CD14-positive monocyte (primary cell): ENCODE results near the gene TMEM218. TPM values are rescaled to one million over a fixed set of nuclear protein-coding genes. Genes with fewer than 3 reads are reported as not detected.

Experiments used
- DNase-seq, 3 donors: peaks; one replicate each; pipeline ENCODE4 v3.0.0-alpha.2; 2011 to 2022
- H2AFZ ChIP-seq: 2 replicates; pipeline ENCODE4 v1.6.0; 2012; ENCODE audit warnings: mild to moderate bottlenecking, low read depth, low read length, inconsistent platforms; ENCODE audit not compliant: insufficient read depth, poor library complexity, severe bottlenecking
- H3K27ac ChIP-seq, 2 donors: 1 replicate in 1 of 2; 2 replicates in 1 of 2; pipeline ENCODE4 v1.5.1; 2012 to 2013; ENCODE audit warnings: low read length in 2 of 2, control low read depth in 1 of 2, inconsistent platforms in 1 of 2, low read depth in 1 of 2, mild to moderate bottlenecking in 1 of 2
- H3K27me3 ChIP-seq, 2 donors: one replicate each; pipeline versions ENCODE4 v1.6.0 to v1.6.1; 2011 to 2013; ENCODE audit warnings: low read length in 2 of 2; ENCODE audit not compliant: control insufficient read depth in 2 of 2, insufficient read depth in 2 of 2
- H3K36me3 ChIP-seq, 2 donors: replicated peaks in 1 of 2; 1 replicate in 1 of 2; 2 replicates in 1 of 2; pipeline versions ENCODE4 v1.5.1 to v1.6.1; 2012 to 2013; ENCODE audit warnings: low read length in 2 of 2, control low read depth in 1 of 2, inconsistent platforms in 1 of 2, mild to moderate bottlenecking in 1 of 2; ENCODE audit not compliant: insufficient read depth in 2 of 2, control insufficient read depth in 1 of 2
- H3K4me1 ChIP-seq, 2 donors: 1 replicate in 1 of 2; 2 replicates in 1 of 2; pipeline versions ENCODE4 v1.5.1 to v1.6.1; 2012 to 2013; ENCODE audit warnings: low read length in 2 of 2, control low read depth in 1 of 2, inconsistent platforms in 1 of 2, mild to moderate bottlenecking in 1 of 2, moderate library complexity in 1 of 2; ENCODE audit not compliant: insufficient read depth in 2 of 2, control insufficient read depth in 1 of 2
- H3K4me2 ChIP-seq: replicated peaks from 2 replicates; pipeline ENCODE3; 2012; ENCODE audit warnings: low read length, moderate library complexity, mild to moderate bottlenecking; ENCODE audit not compliant: poor library complexity, severe bottlenecking; ENCODE audit errors: extremely low read depth
- H3K4me3 ChIP-seq, 3 experiments: fragments of 200-600 bp in 1 of 3; sonication (generic) in 1 of 3; replicated peaks in 1 of 3; 1 replicate in 2 of 3; 2 replicates in 1 of 3; pipeline ENCODE4 v1.5.1; 2011 to 2013; ENCODE audit warnings: low read length in 3 of 3, mild to moderate bottlenecking in 3 of 3, control low read depth in 2 of 3, low read depth in 2 of 3, inconsistent platforms in 1 of 3, moderate library complexity in 1 of 3
- H3K79me2 ChIP-seq: 2 replicates; pipeline ENCODE4 v1.6.0; 2012; ENCODE audit warnings: mild to moderate bottlenecking, control low read depth, inconsistent platforms, low read length, moderate library complexity; ENCODE audit not compliant: insufficient read depth
- H3K9ac ChIP-seq: 2 replicates; pipeline ENCODE4 v1.6.0; 2017; ENCODE audit warnings: low read length, mild to moderate bottlenecking; ENCODE audit not compliant: insufficient read depth, poor library complexity, severe bottlenecking
- H3K9me3 ChIP-seq, 2 donors: replicated peaks in 1 of 2; 1 replicate in 1 of 2; 2 replicates in 1 of 2; pipeline versions ENCODE4 v1.5.1 to v1.6.1; 2012 to 2013; ENCODE audit warnings: low read length in 2 of 2, control low read depth in 1 of 2; ENCODE audit not compliant: control insufficient read depth in 1 of 2, insufficient read depth in 1 of 2
- H4K20me1 ChIP-seq: 2 replicates; pipeline ENCODE4 v1.6.0; 2012; ENCODE audit warnings: mild to moderate bottlenecking, low read length, control low read depth, moderate library complexity; ENCODE audit not compliant: insufficient read depth
- H3K27ac Mint-ChIP-seq, 7 donors: one replicate each; pipeline ENCODE4 v1.8.0; 2020; ENCODE audit warnings: mild to moderate bottlenecking in 7 of 7, mixed read lengths in 7 of 7, moderate library complexity in 6 of 7, inconsistent platforms in 2 of 7
- H3K27me3 Mint-ChIP-seq, 3 donors: one replicate each; pipeline ENCODE4 v1.8.0; 2021 to 2022; ENCODE audit warnings: low read depth in 3 of 3, mild to moderate bottlenecking in 3 of 3, mixed read lengths in 3 of 3, moderate library complexity in 3 of 3, inconsistent platforms in 1 of 3
- H3K36me3 Mint-ChIP-seq, 2 donors: one replicate each; pipeline ENCODE4 v1.8.0; 2020; ENCODE audit warnings: mixed read lengths in 2 of 2, inconsistent platforms in 1 of 2, mild to moderate bottlenecking in 1 of 2
- H3K4me1 Mint-ChIP-seq: one replicate; pipeline ENCODE4 v1.8.0; 2020; ENCODE audit warnings: mild to moderate bottlenecking, mixed read lengths
- H3K4me3 Mint-ChIP-seq, 2 donors: one replicate each; pipeline ENCODE4 v1.8.0; 2020; ENCODE audit warnings: mild to moderate bottlenecking in 2 of 2, mixed read lengths in 2 of 2, moderate library complexity in 1 of 2
- H3K9me3 Mint-ChIP-seq, 7 donors: one replicate each; pipeline ENCODE4 v1.8.0; 2020 to 2022; ENCODE audit warnings: mixed read lengths in 7 of 7, mild to moderate bottlenecking in 6 of 7, moderate library complexity in 6 of 7, inconsistent platforms in 2 of 7
- CTCF ChIP-seq: fragments of 200-600 bp; IDR thresholded peaks from one replicate; pipeline ENCODE4 v1.8.0; 2022; ENCODE audit warnings: antibody characterized with exemption, mild to moderate bottlenecking
- WGBS: methylation state at CpG from one replicate; pipeline ENCODE4 v1.1.5; 2013; ENCODE audit warnings: missing lambda C conversion rate; ENCODE audit not compliant: insufficient coverage; 5-methylcytosine and 5-hydroxymethylcytosine counted together
- intact Hi-C, 2 donors: fragments of 100-400 bp; cut with micrococcal nuclease; formaldehyde crosslinking; loops; one replicate each; pipeline versions ENCODE4 v1.15.0 to v1.15.1; 2023
- polyA plus RNA-seq, 3 donors: library from polyadenylated mRNA; depleted of rRNA in 1 of 3; unstranded in 2 of 3; stranded (reverse) in 1 of 3; fragments of 300-500 nt in 2 of 3; fragments of >200 nt in 1 of 3; fragmentation: Illumina TruSeq in 2 of 3; gene quantifications; 1 replicate in 2 of 3; 2 replicates in 1 of 3; pipeline ENCODE4 v1.2.3, GENCODE V29; 2012 to 2021

Gene TMEM218
- polyA plus RNA-seq, 3 donors = 40.3 to 57.7 (median 55.7) TPM

GRCh38 chr11:125147280-125147679 is 35.9 kb upstream of the TMEM218 start:
- Histone ChIP-seq H3K4me1 (no peaks in the 10 kb centered on the region), H3K4me2 (no peak overlapping the region), H3K27me3 (peaks cover 0 to 7% of the 10 kb centered on the region in 2 donors), H3K36me3 (no peaks in the 10 kb centered on the region), H3K27ac (no peak overlapping the region), H3K9me3 (no peaks in the 10 kb centered on the region), H3K79me2 (no peaks in the 10 kb centered on the region), H4K20me1 (no peaks in the 10 kb centered on the region), H2AFZ (no peak overlapping the region), H3K4me3 (no peak overlapping the region), H3K9ac (no peak overlapping the region)
- no peaks in the 10 kb centered on the region for H3K36me3 Mint-ChIP-seq
- no peaks in the 10 kb centered on the region for H3K4me1 Mint-ChIP-seq
- TF ChIP-seq CTCF = no peak
- WGBS = no CpG with 5 or more reads among the region's 6 CpGs
- intact Hi-C loops = no loop called here
- H3K4me3 Mint-ChIP-seq = peak overlapping the region in 1 of 2 donors; percentile 11
- no peak overlapping the region for H3K27ac Mint-ChIP-seq
- peaks cover 0 to 4% (median 0%) of the 10 kb centered on the region in 7 donors for H3K9me3 Mint-ChIP-seq
- DNase-seq = no peak
- peaks cover 11 to 24% (median 15%) of the 10 kb centered on the region in 3 donors for H3K27me3 Mint-ChIP-seq

GRCh38 chr11:125146232-125146631 is 34.8 kb upstream of the TMEM218 start:
- H3K4me2 ChIP-seq = no peak overlapping the region
- no peak for DNase-seq
- peaks cover 0 to 9% of the 10 kb centered on the region in 2 donors for H3K27me3 ChIP-seq
- H3K9ac ChIP-seq = no peak overlapping the region
- TF ChIP-seq CTCF = no peak
- peaks cover 4% of the 10 kb centered on the region for H3K4me1 Mint-ChIP-seq
- no peak overlapping the region for H3K27ac Mint-ChIP-seq
- no CpG with 5 or more reads among the region's 1 CpG for WGBS
- no peak overlapping the region for H3K4me3 Mint-ChIP-seq
- H3K4me3 ChIP-seq = no peak overlapping the region
- H3K9me3 Mint-ChIP-seq = peaks cover 0 to 1% (median 0%) of the 10 kb centered on the region in 7 donors
- no peak overlapping the region for H3K27ac ChIP-seq
- no peak overlapping the region for H2AFZ ChIP-seq
- intact Hi-C loops = no loop called here
- no peaks in the 10 kb centered on the region for H3K36me3 Mint-ChIP-seq
- H3K36me3 ChIP-seq = no peaks in the 10 kb centered on the region
- no peaks in the 10 kb centered on the region for H4K20me1 ChIP-seq
- peaks cover 2 to 6% of the 10 kb centered on the region in 2 donors for H3K4me1 ChIP-seq
- no peaks in the 10 kb centered on the region for H3K9me3 ChIP-seq
- no peaks in the 10 kb centered on the region for H3K79me2 ChIP-seq
- H3K27me3 Mint-ChIP-seq = peaks cover 11 to 23% (median 12%) of the 10 kb centered on the region in 3 donors
